ENCODE measurements around the gene FAM107B. TPM values are rescaled to one million over a fixed set of nuclear protein-coding genes. Genes with fewer than 3 reads are reported as not detected.
A peak's percentile ranks its signal among the peaks of the same experiment; 100 is the strongest.

The FAM107B gene
- total RNA-seq, 1 experiment from 2014 or later: 24.5 TPM

- H2BK12ac ChIP-seq (ENCODE audit: insufficient read length, low read depth, low read length): no peak overlapping the region
- H3K4me1 ChIP-seq (ENCODE audit: insufficient read depth, low read length): peaks cover 11% of the 10 kb centered on the region
- no peak overlapping the region for H3K4ac ChIP-seq (ENCODE audit: low read depth, low read length)
- no peak overlapping the region for H3T11ph ChIP-seq (ENCODE audit: low read length)
- no peak overlapping the region for H2AK5ac ChIP-seq (ENCODE audit: insufficient read length, low read length)
- no peaks in the 10 kb centered on the region for H4K20me1 ChIP-seq (ENCODE audit: control insufficient read depth, insufficient read depth, insufficient read length)
- Mint-ChIP-seq H3K9me3 (no peaks in the 10 kb centered on the region), H3K4me3 (no peak overlapping the region), H3K27me3 (ENCODE audit: low read depth) (no peaks in the 10 kb centered on the region), H3K36me3 (ENCODE audit: insufficient read depth in 1 of 3, low read depth in 3 of 3) (no peaks in the 10 kb centered on the region; a peak in 1 of 7 replicates), H3K27ac (no peak overlapping the region), H3K4me1 (peaks cover 37 to 52% of the 10 kb centered on the region in 2 experiments)
- H3K23ac ChIP-seq (ENCODE audit: insufficient read length, low read depth, low read length): no peak overlapping the region
- no peaks in the 10 kb centered on the region for H3K79me2 ChIP-seq (ENCODE audit: insufficient read depth, low read length)
- H4K8ac ChIP-seq (replicated peaks; ENCODE audit: insufficient read length, low read depth, low read length): no peak overlapping the region
- H3K4me2 ChIP-seq (ENCODE audit: insufficient read depth, insufficient read length, low read length): no peak overlapping the region
- H4K5ac ChIP-seq (ENCODE audit: insufficient read length, low read depth, low read length): no peak overlapping the region
- H2BK5ac ChIP-seq (ENCODE audit: insufficient read length, low read length): no peak overlapping the region
- no peak for DNase-seq
- no peaks in the 10 kb centered on the region for H3K79me1 ChIP-seq (ENCODE audit: insufficient read depth, low read depth, low read length, poor library complexity, severe bottlenecking)
- no peak overlapping the region for H2AFZ ChIP-seq (ENCODE audit: low read length)
- H2BK120ac ChIP-seq (ENCODE audit: low read depth, low read length, poor library complexity, severe bottlenecking): no peak overlapping the region
- peak overlapping the region; percentile 70 for H3K18ac ChIP-seq (ENCODE audit: insufficient read length, low read depth, low read length)
- TF ChIP-seq CTCF (conservative IDR thresholded peaks at IDR 0.05): no peak
- H3K56ac ChIP-seq (ENCODE audit: insufficient read length, low read depth, low read length): no peak overlapping the region
- no peak overlapping the region for H2BK15ac ChIP-seq (ENCODE audit: low read depth, low read length)
- H3K27me3 ChIP-seq (ENCODE audit: insufficient read depth, low read length): 0 out of 2 replicates have a peak, but pooled peaks cover 2% of the 10 kb centered on the region
- no peak overlapping the region for H4K91ac ChIP-seq (ENCODE audit: insufficient read length, low read depth, low read length)
- no peak overlapping the region for H2BK20ac ChIP-seq (ENCODE audit: low read depth, low read length, poor library complexity, severe bottlenecking)
- H3K23me2 ChIP-seq (ENCODE audit: insufficient read length, low read depth, low read length, poor library complexity, severe bottlenecking): peaks cover 2% of the 10 kb centered on the region
- WGBS (ENCODE audit: extremely low coverage, insufficient read length, low lambda C conversion rate): no CpG with 5 or more reads among the region's 4 CpGs
- H3K27ac ChIP-seq (ENCODE audit: insufficient read length, low read depth, low read length): no peak overlapping the region
- no peaks in the 10 kb centered on the region for H3K9me3 ChIP-seq (ENCODE audit: control insufficient read depth, low read depth, low read length)
- no peak overlapping the region for H3K9ac ChIP-seq (ENCODE audit: extremely low read depth, insufficient read length, low read length)
- no peak overlapping the region for H3K14ac ChIP-seq (ENCODE audit: insufficient read depth, low read length)
Measured at GRCh38 chr10:14649739-14650138, 125.0 kb downstream of the FAM107B start.

All from H9 (cell line).